Measurements from ENCODE around the gene BTBD2. TPM values are rescaled to one million over a fixed set of nuclear protein-coding genes. Genes with fewer than 3 reads are reported as not detected.

Gene BTBD2
- total and polyA plus RNA-seq, 2 of the 8 experiments (the other 6 are each of a cell fraction or from before 2014, with no cell fraction given), result 91.7 to 92.3 TPM

GRCh38 chr19:2063824-2064223 is 48.3 kb upstream of the BTBD2 start (continued):
- TF ChIP-seq MAX (IDR thresholded peaks at IDR 0.05) (no peak), TAF1 (IDR thresholded peaks at IDR 0.05; ENCODE audit: low read depth, low read length) (no peak), GTF2F1 (IDR thresholded peaks at IDR 0.05; ENCODE audit: borderline replicate concordance, low read depth, low read length) (no peak), E2F6 (IDR thresholded peaks at IDR 0.05) (no peak), CREB1 (IDR thresholded peaks at IDR 0.05) (no peak)
